HG03460 (cell line): ENCODE measurements around the gene KIF22.
"Not testable (repeated sequence)": the region's sequence is repeated elsewhere in the genome, so short reads cannot be mapped to it uniquely, and the experiment has no call there.

Experiments used
- ATAC-seq: cut with Tn5 transposase; IDR thresholded peaks from one replicate; pipeline ENCODE4 v1.9.1; 2021; ENCODE audit not compliant: unreplicated experiment

The KIF22 gene

GRCh38 chr16:29765167-29766032 lies 25.2 kb upstream of the KIF22 start:
- no peak for ATAC-seq

- ATAC-seq = no peak
These were observed 24.0 kb upstream of the KIF22 start for GRCh38 chr16:29766571-29766970.

- ATAC-seq = no peak
These were observed 23.5 kb upstream of the KIF22 start for GRCh38 chr16:29767062-29767461.

- ATAC-seq = no peak
These were observed 21.0 kb upstream of the KIF22 start for GRCh38 chr16:29769507-29769906.

GRCh38 chr16:29770250-29770929 lies 20.2 kb upstream of the KIF22 start:
- ATAC-seq = no peak

GRCh38 chr16:29772330-29772729 lies 18.2 kb upstream of the KIF22 start:
- not testable (repeated sequence) for ATAC-seq

GRCh38 chr16:29774730-29775129 lies 15.8 kb upstream of the KIF22 start:
- ATAC-seq = no peak

- no peak for ATAC-seq
These were observed 14.7 kb upstream of the KIF22 start for GRCh38 chr16:29775742-29776408.

- no peak for ATAC-seq
These were observed 12.8 kb upstream of the KIF22 start, which contains the start of gene ZG16 for GRCh38 chr16:29777576-29778350. Gene ZG16 (plus strand): TSS chr16:29778256. CDS start chr16:29779267, 1,011 bp downstream.

- no peak for ATAC-seq
These were observed 11.1 kb upstream of the KIF22 start for GRCh38 chr16:29779474-29779873.

GRCh38 chr16:29783094-29783953 lies 7.2 kb upstream of the KIF22 start:
- ATAC-seq = not testable (repeated sequence)

- no peak for ATAC-seq
These were observed 6.4 kb upstream of the KIF22 start for GRCh38 chr16:29784157-29784556.

- no peak for ATAC-seq
These were observed 5.5 kb upstream of the KIF22 start for GRCh38 chr16:29784901-29785500.

- not testable (repeated sequence) for ATAC-seq
These were observed 3.4 kb upstream of the KIF22 start for GRCh38 chr16:29787155-29787554.

GRCh38 chr16:29789775-29790182 lies 772 bp upstream of the KIF22 start:
- ATAC-seq = peak; percentile 6

GRCh38 chr16:29790949-29791844 lies 646 bp downstream of the KIF22 start:
- peak; percentile 24 for ATAC-seq

- no peak for ATAC-seq
These were observed 1.6 kb downstream of the KIF22 start for GRCh38 chr16:29791845-29792807.
